HCT116 (cell line): Measurements from ENCODE around the gene GABBR1. TPM values are rescaled to one million over a fixed set of nuclear protein-coding genes. Genes with fewer than 3 reads are reported as not detected.

Experiments
- ATAC-seq: fragments of 200-7000 bp; cut with Tn5 transposase; 2 replicates; pipeline ENCODE4 v1.9.1; 2020; ENCODE audit warnings: mild to moderate bottlenecking, moderate library complexity
- BruUV-seq: library from RNA; stranded (reverse); fragments of 400-500 nt; replicated peaks from 2 replicates; lab custom pipeline; 2021; lab: Mats Ljungman, UMichigan
- CTCF ChIA-PET: fragments of 300-600 bp; sonication (Branson Sonifier 250); formaldehyde crosslinking; loops from one replicate; lab custom pipeline; 2021; ENCODE audit warnings: antibody characterized with exemption; lab: Charles Lee
- POLR2A ChIA-PET: fragments of 300-600, 350-600 bp; sonication (Branson Sonifier 250); formaldehyde crosslinking; loops from one replicate; lab custom pipeline; 2021; ENCODE audit warnings: antibody characterized with exemption; lab: Charles Lee
- RAD21 ChIA-PET, 2 experiments: fragments of 300-600 bp; sonication (Branson Sonifier 250); formaldehyde crosslinking; loops; one replicate each; lab custom pipeline; 2023; ENCODE audit warnings: low total read pairs in 2 of 2; ENCODE audit not compliant: uncharacterized antibody in 2 of 2, unreplicated experiment in 2 of 2, low non-redundant PET in 1 of 2; lab: Charles Lee
- DNase-seq: peaks from one replicate; pipeline ENCODE4 v3.0.0-alpha.2; 2010; ENCODE audit warnings: low read depth, low spot score
- H2AFZ ChIP-seq: fragments of 200-600 bp; shearing (Covaris generic), sonication (generic); 2 replicates; pipeline ENCODE4 v1.6.1; 2017; ENCODE audit warnings: low read depth, mixed run types, mixed read lengths, antibody characterized with exemption, low read length; ENCODE audit not compliant: poor library complexity, severe bottlenecking
- H3K27ac ChIP-seq: 2 replicates; pipeline ENCODE4 v1.5.1; 2012; ENCODE audit warnings: low read depth, low read length
- H3K27me3 ChIP-seq: fragments of 200-600 bp; sonication (generic); 2 replicates; pipeline ENCODE4 v1.6.1; 2016; ENCODE audit warnings: mixed run types, low read length, mixed read lengths; ENCODE audit not compliant: insufficient read depth
- H3K36me3 ChIP-seq, 2 experiments: fragments of 200-500 bp in 1 of 2; fragments of 200-600 bp in 1 of 2; sonication (Bioruptor generic) in 1 of 2; sonication (generic) in 1 of 2; 2 replicates each; pipeline versions ENCODE4 v1.5.1 to v1.6.1; 2014 to 2016; ENCODE audit warnings: low read length in 2 of 2, inconsistent platforms in 1 of 2, mixed read lengths in 1 of 2, mixed run types in 1 of 2; ENCODE audit not compliant: insufficient read depth in 2 of 2, control insufficient read depth in 1 of 2
- H3K4me1 ChIP-seq, 2 experiments: fragments of 200-600 bp in 1 of 2; sonication (generic) in 1 of 2; 2 replicates each; pipeline versions ENCODE4 v1.5.1 to v1.6.1; 2012 to 2017; ENCODE audit warnings: low read length in 2 of 2, inconsistent platforms in 1 of 2, mild to moderate bottlenecking in 1 of 2, mixed read lengths in 1 of 2, mixed run types in 1 of 2, moderate library complexity in 1 of 2; ENCODE audit not compliant: insufficient read depth in 2 of 2, control insufficient read depth in 1 of 2
- H3K4me2 ChIP-seq: fragments of 200-600 bp; sonication (generic); 2 replicates; pipeline ENCODE4 v1.6.1; 2017; ENCODE audit warnings: mixed run types, low read length, mixed read lengths
- H3K4me3 ChIP-seq, 2 experiments: fragments of 200-600 bp in 1 of 2; sonication (generic) in 1 of 2; replicated peaks in 1 of 2; 2 replicates each; pipeline ENCODE4 v1.5.1; 2011 to 2016; ENCODE audit warnings: low read length in 2 of 2, control low read depth in 1 of 2, low read depth in 1 of 2, mild to moderate bottlenecking in 1 of 2, mixed read lengths in 1 of 2, mixed run types in 1 of 2
- H3K79me2 ChIP-seq: fragments of 200-600 bp; sonication (generic); 2 replicates; pipeline ENCODE4 v1.6.1; 2017; ENCODE audit warnings: mild to moderate bottlenecking, mixed run types, low read length, moderate library complexity, mixed read lengths; ENCODE audit not compliant: insufficient read depth
- H3K9ac ChIP-seq: fragments of 200-600 bp; sonication (generic); 2 replicates; pipeline ENCODE4 v1.6.1; 2016; ENCODE audit warnings: low read length, mixed read lengths
- H3K9me2 ChIP-seq: fragments of 200-600 bp; sonication (generic), shearing (Covaris generic); 2 replicates; pipeline ENCODE4 v1.6.1; 2017; ENCODE audit warnings: mixed run types, mild to moderate bottlenecking, moderate library complexity; ENCODE audit not compliant: insufficient read depth
- H3K9me3 ChIP-seq, 2 experiments: fragments of 200-500 bp in 1 of 2; fragments of 200-600 bp in 1 of 2; sonication (Bioruptor generic) in 1 of 2; sonication (generic) in 1 of 2; 2 replicates each; pipeline ENCODE4 v1.6.1; 2014 to 2017; ENCODE audit warnings: low read length in 2 of 2, mixed read lengths in 2 of 2, inconsistent platforms in 1 of 2, low read depth in 1 of 2, mild to moderate bottlenecking in 1 of 2, mixed run types in 1 of 2, moderate library complexity in 1 of 2; ENCODE audit not compliant: control insufficient read depth in 1 of 2, insufficient read depth in 1 of 2
- H4K20me1 ChIP-seq: fragments of 200-600 bp; sonication (generic), shearing (Covaris generic); 2 replicates; pipeline ENCODE4 v1.6.1; 2017; ENCODE audit warnings: mixed run types, mild to moderate bottlenecking, moderate library complexity; ENCODE audit not compliant: insufficient read depth
- CBX3 ChIP-seq: IDR thresholded peaks from 2 replicates; pipeline ENCODE4 v1.6.1; 2012; ENCODE audit warnings: low read depth
- CEBPB ChIP-seq: IDR thresholded peaks from 2 replicates; pipeline ENCODE4 v1.6.1; 2012; ENCODE audit warnings: low read depth
- EGR1 ChIP-seq: IDR thresholded peaks from 2 replicates; pipeline ENCODE4 v1.6.1; 2012; ENCODE audit warnings: low read depth
- ELF1 ChIP-seq: IDR thresholded peaks from 2 replicates; pipeline ENCODE4 v1.6.1; 2012; ENCODE audit warnings: low read depth, borderline replicate concordance
- EZH2phosphoT487 ChIP-seq: fragments of 200-600 bp; IDR thresholded peaks from 2 replicates; pipeline ENCODE4 v1.6.1; 2018; ENCODE audit warnings: antibody characterized with exemption, borderline replicate concordance
- JUND ChIP-seq: IDR thresholded peaks from 2 replicates; pipeline ENCODE4 v1.6.1; 2012
- POLR2A ChIP-seq: IDR thresholded peaks from 2 replicates; pipeline ENCODE4 v1.7.0; 2011; ENCODE audit warnings: borderline replicate concordance; ENCODE audit not compliant: insufficient read depth, insufficient read length; ENCODE audit errors: extremely low read depth
- POLR2AphosphoS5 ChIP-seq: IDR thresholded peaks from 2 replicates; pipeline ENCODE4 v1.6.1; 2011; ENCODE audit warnings: mild to moderate bottlenecking, low read depth, low read length, moderate library complexity
- RAD21 ChIP-seq: IDR thresholded peaks from 2 replicates; pipeline ENCODE4 v1.6.1; 2012; ENCODE audit warnings: low read depth, mild to moderate bottlenecking
- SP1 ChIP-seq: IDR thresholded peaks from 2 replicates; pipeline ENCODE4 v1.6.1; 2012; ENCODE audit warnings: low read depth
- SRF ChIP-seq: IDR thresholded peaks from 2 replicates; pipeline ENCODE4 v1.6.1; 2012; ENCODE audit warnings: low read depth
- ZFX ChIP-seq: fragments of 450-650 bp; IDR thresholded peaks from 2 replicates; pipeline ENCODE4 v1.6.1; 2017
- ZNF274 ChIP-seq: fragments of 200-500 bp; sonication (Bioruptor generic); IDR thresholded peaks from 2 replicates; pipeline ENCODE4 v1.6.1; 2014; ENCODE audit warnings: mild to moderate bottlenecking, low read depth, low read length, inconsistent platforms
- intact Hi-C: fragments of 100-400 bp; cut with micrococcal nuclease; formaldehyde crosslinking; loops from 2 replicates; pipeline ENCODE4 v1.10.0; 2022
- total RNA-seq: library from RNA; stranded (reverse); gene quantifications from one replicate; pipeline ENCODE4 v1.2.1, GENCODE V29; 2021; ENCODE audit not compliant: unreplicated experiment
- TF ChIP-seq, protein P1 (sequence below), 3 experiments: fragments of 200-600 bp in 1 of 3; sonication (generic) in 1 of 3; IDR thresholded peaks in 2 of 3; conservative IDR thresholded peaks in 1 of 3; 2 replicates each; pipeline ENCODE4 v1.5.1; 2012 to 2017; ENCODE audit warnings: low read depth in 2 of 3, low read length in 2 of 3, antibody characterized with exemption in 1 of 3, borderline replicate concordance in 1 of 3, control low read depth in 1 of 3, mild to moderate bottlenecking in 1 of 3, mixed read lengths in 1 of 3, mixed run types in 1 of 3, moderate library complexity in 1 of 3; ENCODE audit not compliant: insufficient read depth in 1 of 3

Gene GABBR1
- total RNA-seq, 1 experiment from 2014 or later: 43.4 TPM

DNA sequence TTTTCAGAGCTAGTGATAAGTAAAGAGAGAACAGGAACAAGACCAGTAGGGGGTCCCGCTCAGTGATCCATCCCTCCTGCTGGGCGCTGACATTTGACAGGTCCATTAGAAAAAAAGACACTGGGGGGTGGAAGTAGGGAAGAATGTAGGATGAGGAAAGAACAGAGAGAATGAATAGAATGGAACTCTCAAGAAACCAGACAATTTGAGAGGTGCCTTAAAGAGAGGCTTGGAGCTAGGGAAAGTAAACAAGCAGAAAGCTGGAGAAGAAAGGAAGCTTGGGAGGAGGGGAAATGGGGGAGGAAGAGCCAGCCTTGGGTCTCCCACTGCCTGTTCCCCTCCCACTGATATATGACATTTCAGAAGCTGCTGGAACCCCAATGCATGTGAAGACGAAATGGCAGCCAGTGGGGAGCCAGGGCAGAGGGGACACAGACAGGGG, 8.4 kb downstream of the GABBR1 start:
- Histone ChIP-seq H3K79me2 (no peaks in the 10 kb centered on the region), H3K9ac (no peak overlapping the region), H3K4me3 (no peak overlapping the region), H3K9me2 (no peaks in the 10 kb centered on the region), H3K27ac (no peak overlapping the region), H2AFZ (no peak overlapping the region), H3K36me3 (peaks cover 10 to 26% of the 10 kb centered on the region in 2 experiments; a peak in 3 of 4 replicates)
- POLR2A ChIA-PET: no interaction called here
- no TSS peak for BruUV-seq
- no peak for DNase-seq
- no peak for TF ChIP-seq POLR2A
- TF ChIP-seq CEBPB: no peak
- no peak for TF ChIP-seq POLR2AphosphoS5
- no peak for TF ChIP-seq EGR1
- TF ChIP-seq, protein P1, sequence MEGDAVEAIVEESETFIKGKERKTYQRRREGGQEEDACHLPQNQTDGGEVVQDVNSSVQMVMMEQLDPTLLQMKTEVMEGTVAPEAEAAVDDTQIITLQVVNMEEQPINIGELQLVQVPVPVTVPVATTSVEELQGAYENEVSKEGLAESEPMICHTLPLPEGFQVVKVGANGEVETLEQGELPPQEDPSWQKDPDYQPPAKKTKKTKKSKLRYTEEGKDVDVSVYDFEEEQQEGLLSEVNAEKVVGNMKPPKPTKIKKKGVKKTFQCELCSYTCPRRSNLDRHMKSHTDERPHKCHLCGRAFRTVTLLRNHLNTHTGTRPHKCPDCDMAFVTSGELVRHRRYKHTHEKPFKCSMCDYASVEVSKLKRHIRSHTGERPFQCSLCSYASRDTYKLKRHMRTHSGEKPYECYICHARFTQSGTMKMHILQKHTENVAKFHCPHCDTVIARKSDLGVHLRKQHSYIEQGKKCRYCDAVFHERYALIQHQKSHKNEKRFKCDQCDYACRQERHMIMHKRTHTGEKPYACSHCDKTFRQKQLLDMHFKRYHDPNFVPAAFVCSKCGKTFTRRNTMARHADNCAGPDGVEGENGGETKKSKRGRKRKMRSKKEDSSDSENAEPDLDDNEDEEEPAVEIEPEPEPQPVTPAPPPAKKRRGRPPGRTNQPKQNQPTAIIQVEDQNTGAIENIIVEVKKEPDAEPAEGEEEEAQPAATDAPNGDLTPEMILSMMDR (IDR thresholded peaks at IDR 0.05 in 2 of 3, conservative IDR thresholded peaks at IDR 0.05 in 1 of 3; ENCODE audit: borderline replicate concordance in 1 of 3, insufficient read depth in 1 of 3, low read depth in 2 of 3, low read length in 2 of 3): no peak
- no peak for TF ChIP-seq ZNF274
- no peak for TF ChIP-seq CBX3
- TF ChIP-seq EZH2phosphoT487: no peak
- TF ChIP-seq SRF: no peak
- TF ChIP-seq ELF1: no peak
- TF ChIP-seq ZFX: no peak
- TF ChIP-seq SP1: no peak
- no peak for TF ChIP-seq JUND
- TF ChIP-seq RAD21: no peak
- TF ChIP-seq, all 23 proteins: peak for 0
- intact Hi-C loops: no loop called here
- no peaks in the 10 kb centered on the region for H3K27me3 ChIP-seq
- H3K4me2 ChIP-seq: no peak overlapping the region
- no peak for ATAC-seq
- H3K9me3 ChIP-seq: no peaks in the 10 kb centered on the region
- H4K20me1 ChIP-seq: no peaks in the 10 kb centered on the region
- H3K4me1 ChIP-seq: no peaks in the 10 kb centered on the region
- ChIA-PET RAD21 (no interaction called here), CTCF (interaction anchor here (1.4 kb wide), 1 partner anchor 29 kb away, joined by 5 read pairs; no protein-coding TSS in a partner anchor)
